ENCODE results near the gene ABRACL.

The ABRACL gene

GRCh38 chr6:139054001-139054400 is 25.5 kb downstream of the ABRACL start:
- DNase-seq (ENCODE audit: low read depth), result no peak

GRCh38 chr6:139055709-139056108 is 27.2 kb downstream of the ABRACL start:
- DNase-seq (ENCODE audit: low read depth), result no peak

- no peak for DNase-seq (ENCODE audit: low read depth)
Observed at GRCh38 chr6:139058029-139058428, 29.5 kb downstream of the ABRACL start.

- DNase-seq (ENCODE audit: low read depth), result no peak
Observed at GRCh38 chr6:139060332-139060731, 31.8 kb downstream of the ABRACL start.

- DNase-seq (ENCODE audit: low read depth), result no peak
Observed at GRCh38 chr6:139062932-139063646, 34.5 kb downstream of the ABRACL start.

GRCh38 chr6:139064981-139065665 is 36.6 kb downstream of the ABRACL start:
- DNase-seq (ENCODE audit: low read depth), result no peak

- no peak for DNase-seq (ENCODE audit: low read depth)
Observed at GRCh38 chr6:139066080-139066479, 37.5 kb downstream of the ABRACL start.

- DNase-seq (ENCODE audit: low read depth), result no peak
Observed at GRCh38 chr6:139068846-139069245, 40.3 kb downstream of the ABRACL start.

GRCh38 chr6:139073118-139073517 is 44.6 kb downstream of the ABRACL start:
- no peak for DNase-seq (ENCODE audit: low read depth)

GRCh38 chr6:139079018-139079417 is 50.5 kb downstream of the ABRACL start:
- no peak for DNase-seq (ENCODE audit: low read depth)

- DNase-seq (ENCODE audit: low read depth), result peak; percentile 1
Observed at GRCh38 chr6:139080255-139080920, 51.8 kb downstream of the ABRACL start.

- DNase-seq (ENCODE audit: low read depth), result no peak
Observed at GRCh38 chr6:139081471-139081870, 52.9 kb downstream of the ABRACL start.

GRCh38 chr6:139082370-139082769 is 53.8 kb downstream of the ABRACL start:
- no peak for DNase-seq (ENCODE audit: low read depth)

- DNase-seq (ENCODE audit: low read depth), result no peak
Observed at GRCh38 chr6:139091826-139092225, 63.3 kb downstream of the ABRACL start.
